ENCODE measurements around the gene RAMP2. TPM values are rescaled to one million over a fixed set of nuclear protein-coding genes. Genes with fewer than 3 reads are reported as not detected.

Gene RAMP2
- total RNA-seq, 1 donor from 2014 or later = 27.3 TPM

DNA sequence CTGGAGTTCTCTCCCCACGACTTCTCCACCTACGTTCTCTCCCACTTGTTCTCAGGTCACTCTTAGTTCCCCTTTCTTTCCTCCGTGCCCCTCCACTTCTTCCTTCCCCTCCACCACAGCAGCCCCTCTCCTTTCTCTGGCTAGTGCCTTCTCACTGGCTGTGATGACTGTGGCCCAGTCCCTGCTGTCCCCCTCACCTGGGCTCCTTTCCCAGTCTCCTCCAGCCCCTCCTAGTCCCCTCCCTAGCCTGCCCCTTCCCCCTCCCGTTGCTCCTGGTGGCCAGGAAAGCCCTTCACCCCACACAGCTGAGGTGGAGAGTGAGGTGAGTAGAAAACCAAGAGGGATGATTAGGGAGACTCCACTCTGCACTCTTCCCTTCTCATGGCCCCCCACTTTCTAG lies 34.0 kb downstream of the RAMP2 start:
- H3K27ac ChIP-seq = no peak overlapping the region
- no peak for DNase-seq (ENCODE audit: extremely low spot score in 2 of 2)
- no peaks in the 10 kb centered on the region for H3K27me3 ChIP-seq
- H3K36me3 ChIP-seq = peaks cover 0 to 6% of the 10 kb centered on the region in 2 donors
- H3K4me3 ChIP-seq = no peak overlapping the region
- peaks cover 31% of the 10 kb centered on the region for H3K4me1 ChIP-seq
- intact Hi-C loops (cut with DNase I) = no loop called here
- no peak for TF ChIP-seq POLR2AphosphoS5 (IDR thresholded peaks at IDR 0.05; ENCODE audit: insufficient read depth in 1 of 2, low read depth in 1 of 2)
- TF ChIP-seq, protein P1, sequence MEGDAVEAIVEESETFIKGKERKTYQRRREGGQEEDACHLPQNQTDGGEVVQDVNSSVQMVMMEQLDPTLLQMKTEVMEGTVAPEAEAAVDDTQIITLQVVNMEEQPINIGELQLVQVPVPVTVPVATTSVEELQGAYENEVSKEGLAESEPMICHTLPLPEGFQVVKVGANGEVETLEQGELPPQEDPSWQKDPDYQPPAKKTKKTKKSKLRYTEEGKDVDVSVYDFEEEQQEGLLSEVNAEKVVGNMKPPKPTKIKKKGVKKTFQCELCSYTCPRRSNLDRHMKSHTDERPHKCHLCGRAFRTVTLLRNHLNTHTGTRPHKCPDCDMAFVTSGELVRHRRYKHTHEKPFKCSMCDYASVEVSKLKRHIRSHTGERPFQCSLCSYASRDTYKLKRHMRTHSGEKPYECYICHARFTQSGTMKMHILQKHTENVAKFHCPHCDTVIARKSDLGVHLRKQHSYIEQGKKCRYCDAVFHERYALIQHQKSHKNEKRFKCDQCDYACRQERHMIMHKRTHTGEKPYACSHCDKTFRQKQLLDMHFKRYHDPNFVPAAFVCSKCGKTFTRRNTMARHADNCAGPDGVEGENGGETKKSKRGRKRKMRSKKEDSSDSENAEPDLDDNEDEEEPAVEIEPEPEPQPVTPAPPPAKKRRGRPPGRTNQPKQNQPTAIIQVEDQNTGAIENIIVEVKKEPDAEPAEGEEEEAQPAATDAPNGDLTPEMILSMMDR (IDR thresholded peaks at IDR 0.05) = no peak
- no peak for TF ChIP-seq POLR2A (IDR thresholded peaks at IDR 0.05)
- H3K9me3 ChIP-seq = no peaks in the 10 kb centered on the region

DNA sequence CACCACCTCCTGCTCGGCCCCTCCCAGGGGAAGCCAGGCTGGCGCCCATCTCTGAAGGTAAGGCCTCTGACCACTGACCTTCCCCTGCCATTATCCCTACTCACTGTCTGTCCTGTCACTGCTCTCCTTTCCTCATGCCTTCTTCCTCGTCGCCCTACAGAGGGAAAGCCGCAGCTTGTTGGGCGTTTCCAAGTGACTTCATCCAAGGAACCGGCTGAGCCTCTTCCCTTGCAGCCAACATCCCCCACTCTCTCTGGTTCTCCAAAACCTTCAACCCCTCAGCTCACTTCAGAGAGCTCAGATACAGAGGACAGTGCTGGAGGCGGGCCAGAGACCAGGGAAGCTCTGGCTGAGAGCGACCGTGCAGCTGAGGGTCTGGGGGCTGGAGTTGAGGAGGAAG lies 34.4 kb downstream of the RAMP2 start:
- Histone ChIP-seq H3K9me3 (no peaks in the 10 kb centered on the region), H3K4me3 (no peak overlapping the region), H3K4me1 (peaks cover 31% of the 10 kb centered on the region), H3K27ac (no peak overlapping the region), H3K27me3 (no peaks in the 10 kb centered on the region), H3K36me3 (peaks cover 0 to 6% of the 10 kb centered on the region in 2 donors)
- DNase-seq (ENCODE audit: extremely low spot score in 2 of 2) = no peak
- TF ChIP-seq, protein P1 (IDR thresholded peaks at IDR 0.05) = no peak
- TF ChIP-seq POLR2AphosphoS5 (IDR thresholded peaks at IDR 0.05; ENCODE audit: insufficient read depth in 1 of 2, low read depth in 1 of 2) (no peak), POLR2A (IDR thresholded peaks at IDR 0.05) (no peak)
- intact Hi-C loops (cut with DNase I) = no loop called here

DNA sequence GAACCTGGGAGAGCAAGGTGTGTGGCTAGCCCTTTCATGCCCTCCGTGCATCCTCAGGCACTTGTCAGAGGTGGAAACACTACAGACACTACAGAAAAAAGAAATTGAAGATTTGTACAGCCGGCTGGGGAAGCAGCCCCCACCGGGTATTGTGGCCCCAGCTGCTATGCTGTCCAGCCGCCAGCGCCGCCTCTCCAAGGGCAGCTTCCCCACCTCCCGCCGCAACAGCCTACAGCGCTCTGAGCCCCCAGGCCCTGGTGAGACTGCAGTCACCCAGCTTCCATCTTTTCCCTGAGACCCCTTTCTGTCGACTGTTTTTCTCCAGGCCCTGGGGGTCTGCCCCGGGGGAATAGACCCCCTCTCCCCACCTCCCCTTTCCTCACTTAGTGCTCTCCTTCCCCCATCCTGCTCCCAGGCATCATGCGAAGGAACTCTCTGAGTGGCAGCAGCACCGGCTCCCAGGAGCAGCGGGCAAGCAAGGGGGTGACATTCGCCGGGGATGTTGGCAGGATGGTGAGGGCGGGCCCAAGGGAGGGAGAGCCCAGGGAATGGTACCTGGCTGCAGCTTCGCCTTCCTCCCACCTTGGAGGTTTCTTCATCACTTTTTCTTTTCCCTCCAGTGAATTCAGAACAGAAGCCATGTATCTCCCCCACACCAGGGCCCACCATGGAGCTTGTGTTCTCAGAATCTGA lies 35.2 kb downstream of the RAMP2 start:
- no peak overlapping the region for H3K4me3 ChIP-seq
- intact Hi-C loops (cut with DNase I) = no loop called here
- H3K4me1 ChIP-seq = peaks cover 31% of the 10 kb centered on the region
- TF ChIP-seq, protein P1 (IDR thresholded peaks at IDR 0.05) = no peak
- TF ChIP-seq POLR2A (IDR thresholded peaks at IDR 0.05) (no peak), POLR2AphosphoS5 (IDR thresholded peaks at IDR 0.05; ENCODE audit: insufficient read depth in 1 of 2, low read depth in 1 of 2) (no peak)
- H3K36me3 ChIP-seq = peaks cover 0 to 6% of the 10 kb centered on the region in 2 donors
- H3K27me3 ChIP-seq = no peaks in the 10 kb centered on the region
- no peak overlapping the region for H3K27ac ChIP-seq
- no peak for DNase-seq (ENCODE audit: extremely low spot score in 2 of 2)
- no peaks in the 10 kb centered on the region for H3K9me3 ChIP-seq

DNA sequence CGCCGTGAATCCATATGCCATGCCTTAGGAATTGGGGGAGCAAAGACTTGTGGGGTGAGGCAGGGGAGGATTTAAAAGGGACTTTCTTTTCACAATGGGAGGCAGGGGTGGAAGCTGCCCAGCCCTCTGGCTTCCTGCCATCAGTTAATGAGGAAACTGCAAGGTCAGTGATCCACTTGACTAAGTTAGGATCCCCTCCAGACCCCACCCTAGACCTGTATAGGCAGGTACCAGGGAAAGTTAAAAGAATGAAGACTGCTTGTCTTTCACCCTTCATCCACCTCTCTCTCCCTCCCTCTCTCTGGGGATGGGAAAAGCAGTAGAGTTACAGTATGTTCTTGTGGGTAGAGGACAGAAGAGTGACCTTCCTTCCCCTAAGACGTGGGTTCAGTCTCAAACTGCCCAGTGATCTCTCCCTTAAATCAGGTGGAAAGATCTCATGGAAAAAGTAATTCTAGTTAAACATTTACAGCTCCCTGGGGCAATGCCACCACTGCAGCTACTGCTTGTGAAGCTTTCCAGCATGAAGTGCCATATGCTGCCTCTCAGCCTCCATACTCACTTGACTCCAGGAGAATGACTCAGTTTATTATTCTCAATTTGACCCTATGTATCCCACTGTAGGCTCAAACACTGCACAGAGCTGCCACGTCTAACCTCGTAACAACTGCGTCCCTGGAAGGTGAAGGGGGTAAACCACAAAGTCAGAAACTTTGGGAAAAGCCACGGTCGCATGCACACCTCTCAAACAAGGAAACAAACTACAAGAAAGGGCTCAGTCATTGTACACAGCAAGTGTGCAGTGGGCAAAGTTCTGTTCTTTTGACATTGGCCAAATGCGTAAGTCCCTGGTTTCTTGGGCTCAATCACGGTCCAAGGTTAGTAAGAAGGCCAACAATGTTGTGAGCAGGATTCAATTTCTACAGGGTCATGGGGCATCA lies 36.3 kb downstream of the RAMP2 start:
- Histone ChIP-seq H3K27me3 (no peaks in the 10 kb centered on the region), H3K9me3 (no peaks in the 10 kb centered on the region), H3K27ac (peak overlapping the region; percentile 74), H3K4me3 (peak overlapping the region; percentile 74 to 83), H3K4me1 (peaks cover 31% of the 10 kb centered on the region), H3K36me3 (peaks cover 0 to 6% of the 10 kb centered on the region in 2 donors)
- TF ChIP-seq, protein P1 (IDR thresholded peaks at IDR 0.05) = no peak
- no peak for TF ChIP-seq POLR2A (IDR thresholded peaks at IDR 0.05)
- no peak for TF ChIP-seq POLR2AphosphoS5 (IDR thresholded peaks at IDR 0.05; ENCODE audit: insufficient read depth in 1 of 2, low read depth in 1 of 2)
- no peak for DNase-seq (ENCODE audit: extremely low spot score in 2 of 2)
- intact Hi-C loops (cut with DNase I) = no loop called here

Measured in vagina (tissue), 2 donors.